HepG2 (cell line): ENCODE measurements around the gene PAXX. TPM values are rescaled to one million over a fixed set of nuclear protein-coding genes. Genes with fewer than 3 reads are reported as not detected.

ENCODE experiments used
- AHR ChIP-seq: IDR thresholded peaks from 2 replicates; pipeline ENCODE4 v1.6.1; 2018; ENCODE audit warnings: missing genetic modification reagents, missing compliant biosample characterization
- CBX1 ChIP-seq: IDR thresholded peaks from one replicate; pipeline ENCODE4 v1.6.1; 2016; ENCODE audit warnings: antibody characterized with exemption, low read depth
- ETV5 ChIP-seq: IDR thresholded peaks from 2 replicates; pipeline ENCODE4 v1.6.1; 2018; ENCODE audit warnings: missing biosample characterization, missing genetic modification reagents, inconsistent platforms, borderline replicate concordance
- FOXA1 ChIP-seq, 2 experiments: fragments of 450-650 bp in 1 of 2; sonication (generic) in 1 of 2; formaldehyde crosslinking in 1 of 2; IDR thresholded peaks; 2 replicates each; pipeline versions ENCODE4 v1.4.0 to v1.6.1; 2016 to 2020; ENCODE audit warnings: missing genetic modification reagents in 1 of 2
- HIVEP1 ChIP-seq: sonication (generic); formaldehyde crosslinking; IDR thresholded peaks from 2 replicates; pipeline ENCODE4 v1.4.0; 2020; ENCODE audit warnings: mild to moderate bottlenecking, missing genetic modification reagents
- HNRNPL ChIP-seq: fragments of 200-400 bp; formaldehyde crosslinking; IDR thresholded peaks from 2 replicates; pipeline ENCODE4 v1.6.1; 2017; ENCODE audit warnings: mild to moderate bottlenecking, low read depth, low read length
- POGK ChIP-seq: sonication (generic); formaldehyde crosslinking; conservative IDR thresholded peaks from 2 replicates; pipeline ENCODE4 v1.8.0; 2022; ENCODE audit warnings: mild to moderate bottlenecking, moderate library complexity, missing genetic modification reagents
- RXRA ChIP-seq: sonication (generic); formaldehyde crosslinking; IDR thresholded peaks from 2 replicates; pipeline ENCODE4 v1.5.1; 2020; ENCODE audit warnings: missing genetic modification reagents
- RXRB ChIP-seq: IDR thresholded peaks from 2 replicates; pipeline ENCODE4 v1.6.1; 2016; ENCODE audit warnings: borderline replicate concordance, missing genetic modification reagents, missing compliant biosample characterization
- SAP130 ChIP-seq: IDR thresholded peaks from 2 replicates; pipeline ENCODE4 v1.6.1; 2016; ENCODE audit warnings: low read depth
- SMAD3 ChIP-seq: sonication (generic); formaldehyde crosslinking; IDR thresholded peaks from 2 replicates; pipeline ENCODE4 v1.4.0; 2020; ENCODE audit warnings: missing genetic modification reagents
- SOX5 ChIP-seq: IDR thresholded peaks from 2 replicates; pipeline ENCODE4 v1.6.1; 2016; ENCODE audit warnings: borderline replicate concordance
- THAP11 ChIP-seq: IDR thresholded peaks from 2 replicates; pipeline ENCODE4 v1.6.1; 2016; ENCODE audit warnings: missing biosample characterization, missing genetic modification reagents
- ZBTB38 ChIP-seq: sonication (generic); formaldehyde crosslinking; IDR thresholded peaks from 2 replicates; pipeline ENCODE4 v1.5.1; 2020; ENCODE audit warnings: mild to moderate bottlenecking, missing genetic modification reagents
- ZC3H13 ChIP-seq: sonication (generic); formaldehyde crosslinking; IDR thresholded peaks from 2 replicates; pipeline ENCODE4 v1.8.1; 2023; ENCODE audit warnings: mild to moderate bottlenecking, missing genetic modification reagents, moderate library complexity
- ZNF501 ChIP-seq: sonication (generic); formaldehyde crosslinking; IDR thresholded peaks from 2 replicates; pipeline ENCODE4 v1.5.1; 2020; ENCODE audit warnings: mild to moderate bottlenecking, moderate library complexity, missing genetic modification reagents
- ZNF513 ChIP-seq: sonication (generic); formaldehyde crosslinking; conservative IDR thresholded peaks from 2 replicates; pipeline ENCODE4 v1.5.0; 2020; ENCODE audit warnings: missing genetic modification reagents
- ZNF629 ChIP-seq: sonication (generic); formaldehyde crosslinking; conservative IDR thresholded peaks from 2 replicates; pipeline ENCODE4 v1.5.0; 2020; ENCODE audit warnings: missing genetic modification reagents
- ZNF891 ChIP-seq: sonication (generic); formaldehyde crosslinking; IDR thresholded peaks from 2 replicates; pipeline ENCODE4 v1.5.0; 2020; ENCODE audit warnings: mild to moderate bottlenecking, missing genetic modification reagents
- polyA plus RNA-seq, 8 experiments: library from polyadenylated mRNA; depleted of rRNA in 3 of 8; stranded (reverse) in 7 of 8; unstranded in 1 of 8; fragments of >200 nt; fragmentation: Illumina TruSeq in 4 of 8; extraction: Trizol in 4 of 8; gene quantifications; 2 replicates each; pipeline versions ENCODE4 v1.2.1 to v1.2.3, GENCODE V29; 2011 to 2016; ENCODE audit warnings: low read depth in 4 of 8, missing spikeins in 1 of 8, mixed read lengths in 1 of 8; ENCODE audit not compliant: insufficient read depth in 1 of 8
- total RNA-seq, 5 experiments: library from RNA; depleted of rRNA; stranded (reverse); fragments of >200 nt; fragmentation: Illumina TruSeq; extraction: Trizol; gene quantifications; 2 replicates each; pipeline ENCODE4 v1.2.3, GENCODE V29; 2016; ENCODE audit warnings: low read depth in 1 of 5
- TF ChIP-seq, protein P1 (sequence below): sonication (generic); formaldehyde crosslinking; IDR thresholded peaks from 2 replicates; pipeline ENCODE4 v1.5.0; 2020; ENCODE audit warnings: missing genetic modification reagents, mild to moderate bottlenecking, borderline replicate concordance
- TF ChIP-seq, protein P2 (sequence below): sonication (generic); formaldehyde crosslinking; IDR thresholded peaks from 2 replicates; pipeline ENCODE4 v1.8.1; 2023; ENCODE audit warnings: mild to moderate bottlenecking, inconsistent platforms, moderate library complexity, missing genetic modification reagents, borderline replicate concordance
- TF ChIP-seq, protein P3 (sequence below): sonication (generic); formaldehyde crosslinking; IDR thresholded peaks from 2 replicates; pipeline ENCODE4 v1.5.1; 2020; ENCODE audit warnings: mild to moderate bottlenecking, moderate library complexity, missing genetic modification reagents

Gene PAXX
- total and polyA plus RNA-seq, 2 of the 13 experiments (the other 11 are each of a cell fraction or from before 2014, with no cell fraction given): 14.0 to 31.9 TPM

DNA sequence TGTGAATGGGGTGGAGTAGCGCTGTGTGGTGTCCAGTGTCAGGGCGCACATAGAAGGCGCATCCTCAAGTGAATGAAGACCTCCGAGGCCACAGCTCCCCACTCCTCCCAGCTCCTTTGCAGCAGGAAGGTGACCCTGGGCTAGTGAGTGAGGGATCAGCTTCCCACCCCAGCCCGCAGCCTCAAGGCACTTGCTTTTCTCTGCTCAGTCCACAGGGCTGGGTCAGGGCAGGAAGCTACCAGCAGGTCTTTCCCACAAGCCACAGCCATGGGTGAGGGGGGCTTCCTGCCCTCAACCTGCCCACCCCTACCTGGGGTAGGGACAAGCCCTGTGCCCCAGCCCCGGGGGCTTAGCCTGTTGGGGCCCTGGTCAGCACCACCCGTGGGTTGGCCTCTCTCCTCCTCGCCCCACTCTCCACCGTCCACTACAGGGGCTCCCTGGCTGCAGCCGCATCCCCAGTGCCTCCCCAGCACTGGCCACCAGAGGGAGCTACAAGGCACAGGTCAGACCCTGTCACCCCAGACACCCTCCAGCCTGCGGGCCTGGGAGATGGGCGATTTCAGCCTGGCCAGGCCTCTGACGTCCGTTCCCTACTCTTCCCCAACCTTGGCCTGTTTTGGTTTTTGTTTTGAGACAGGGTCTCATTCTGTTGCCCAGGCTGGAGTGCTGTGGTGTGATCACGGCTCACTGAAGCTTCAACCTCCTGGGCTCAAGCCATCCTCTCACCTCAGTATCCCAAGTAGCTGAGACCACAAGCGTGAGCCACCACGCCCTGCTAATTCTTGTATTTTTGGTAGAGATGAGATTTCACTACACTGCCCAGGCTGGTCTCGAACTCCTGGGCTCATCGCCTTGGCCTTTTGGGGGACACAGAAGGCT, 37.1 kb downstream of the PAXX start (continued):
- TF ChIP-seq POGK (CRISPR knock-in tag) (peak; percentile 35; the same call in 1 of the 2 replicates), SAP130 (CRISPR knock-in tag) (peak; percentile 50), RXRB (CRISPR knock-in tag) (0 out of 2 replicates have a peak, but pooled peaks have one; percentile 11), SOX5 (CRISPR knock-in tag) (no peak), SMAD3 (no peak), ETV5 (CRISPR knock-in tag) (0 out of 2 replicates have a peak, but pooled peaks have one; percentile 3), CBX1 (no peak), AHR (CRISPR knock-in tag) (0 out of 2 replicates have a peak, but pooled peaks have one; percentile 13), ZNF513 (CRISPR knock-in tag) (no peak), ZBTB38 (no peak), ZNF629 (CRISPR knock-in tag) (peak; percentile 83), ZC3H13 (CRISPR knock-in tag) (no peak), THAP11 (peak; percentile 36; the same call in 1 of the 2 replicates), HNRNPL (0 out of 2 replicates have a peak, but pooled peaks have one; percentile 23), ZNF891 (CRISPR knock-in tag) (0 out of 2 replicates have a peak, but pooled peaks have one; percentile 18), RXRA (CRISPR knock-in tag) (peak; percentile 72), ZNF501 (CRISPR knock-in tag) (peak; percentile 57; the same call in 1 of the 2 replicates), FOXA1 (IDR thresholded peaks at IDR 0.05) (no peak), FOXA1 (CRISPR knock-in tag; IDR thresholded peaks at IDR 0.05) (no peak), HIVEP1 (CRISPR knock-in tag) (0 out of 2 replicates have a peak, but pooled peaks have one; percentile 24)
- TF ChIP-seq, protein P1, sequence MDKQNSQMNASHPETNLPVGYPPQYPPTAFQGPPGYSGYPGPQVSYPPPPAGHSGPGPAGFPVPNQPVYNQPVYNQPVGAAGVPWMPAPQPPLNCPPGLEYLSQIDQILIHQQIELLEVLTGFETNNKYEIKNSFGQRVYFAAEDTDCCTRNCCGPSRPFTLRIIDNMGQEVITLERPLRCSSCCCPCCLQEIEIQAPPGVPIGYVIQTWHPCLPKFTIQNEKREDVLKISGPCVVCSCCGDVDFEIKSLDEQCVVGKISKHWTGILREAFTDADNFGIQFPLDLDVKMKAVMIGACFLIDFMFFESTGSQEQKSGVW (CRISPR knock-in tag): no peak
- TF ChIP-seq, protein P2, sequence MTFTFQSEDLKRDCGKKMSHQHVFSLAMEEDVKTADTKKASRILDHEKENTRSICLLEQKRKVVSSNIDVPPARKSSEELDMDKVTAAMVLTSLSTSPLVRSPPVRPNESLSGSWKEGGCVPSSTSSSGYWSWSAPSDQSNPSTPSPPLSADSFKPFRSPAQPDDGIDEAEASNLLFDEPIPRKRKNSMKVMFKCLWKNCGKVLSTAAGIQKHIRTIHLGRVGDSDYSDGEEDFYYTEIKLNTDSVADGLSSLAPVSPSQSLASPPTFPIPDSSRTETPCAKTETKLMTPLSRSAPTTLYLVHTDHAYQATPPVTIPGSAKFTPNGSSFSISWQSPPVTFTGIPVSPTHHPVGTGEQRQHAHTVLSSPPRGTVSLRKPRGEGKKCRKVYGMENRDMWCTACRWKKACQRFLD: no peak
- TF ChIP-seq, protein P3, sequence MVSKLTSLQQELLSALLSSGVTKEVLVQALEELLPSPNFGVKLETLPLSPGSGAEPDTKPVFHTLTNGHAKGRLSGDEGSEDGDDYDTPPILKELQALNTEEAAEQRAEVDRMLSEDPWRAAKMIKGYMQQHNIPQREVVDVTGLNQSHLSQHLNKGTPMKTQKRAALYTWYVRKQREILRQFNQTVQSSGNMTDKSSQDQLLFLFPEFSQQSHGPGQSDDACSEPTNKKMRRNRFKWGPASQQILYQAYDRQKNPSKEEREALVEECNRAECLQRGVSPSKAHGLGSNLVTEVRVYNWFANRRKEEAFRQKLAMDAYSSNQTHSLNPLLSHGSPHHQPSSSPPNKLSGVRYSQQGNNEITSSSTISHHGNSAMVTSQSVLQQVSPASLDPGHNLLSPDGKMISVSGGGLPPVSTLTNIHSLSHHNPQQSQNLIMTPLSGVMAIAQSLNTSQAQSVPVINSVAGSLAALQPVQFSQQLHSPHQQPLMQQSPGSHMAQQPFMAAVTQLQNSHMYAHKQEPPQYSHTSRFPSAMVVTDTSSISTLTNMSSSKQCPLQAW: 0 out of 2 replicates have a peak, but pooled peaks have one; percentile 27
